HepG2 (cell line): ENCODE data around the gene TTC6. TPM values are rescaled to one million over a fixed set of nuclear protein-coding genes. Genes with fewer than 3 reads are reported as not detected.

Source experiments
- CBX1 ChIP-seq: IDR thresholded peaks from one replicate; pipeline ENCODE4 v1.6.1; 2016; ENCODE audit warnings: antibody characterized with exemption, low read depth
- FIP1L1 ChIP-seq: fragments of 200-400 bp; formaldehyde crosslinking; IDR thresholded peaks from 2 replicates; pipeline ENCODE4 v1.6.1; 2018; ENCODE audit warnings: low read depth, mild to moderate bottlenecking, low read length, moderate library complexity, borderline replicate concordance; ENCODE audit not compliant: insufficient read depth
- HNF4G ChIP-seq, 2 experiments: sonication (generic) in 1 of 2; formaldehyde crosslinking in 1 of 2; IDR thresholded peaks; 2 replicates each; pipeline versions ENCODE4 v1.4.0 to v1.6.1; 2011 to 2020; ENCODE audit warnings: borderline replicate concordance in 2 of 2, low read depth in 2 of 2, mild to moderate bottlenecking in 2 of 2, low read length in 1 of 2, missing genetic modification reagents in 1 of 2, moderate library complexity in 1 of 2
- KDM5B ChIP-seq: sonication (generic); formaldehyde crosslinking; IDR thresholded peaks from 2 replicates; pipeline ENCODE4 v1.4.0; 2020; ENCODE audit warnings: missing genetic modification reagents, mild to moderate bottlenecking, borderline replicate concordance
- NFE2L1 ChIP-seq: sonication (generic); formaldehyde crosslinking; IDR thresholded peaks from 2 replicates; pipeline ENCODE4 v1.4.0; 2020; ENCODE audit warnings: missing genetic modification reagents, mild to moderate bottlenecking, borderline replicate concordance
- POLR2G ChIP-seq: fragments of 200-400 bp; formaldehyde crosslinking; IDR thresholded peaks from 2 replicates; pipeline ENCODE4 v1.6.1; 2018; ENCODE audit warnings: mild to moderate bottlenecking, low read depth, low read length, moderate library complexity
- SP5 ChIP-seq: IDR thresholded peaks from 2 replicates; pipeline ENCODE4 v1.6.1; 2016; ENCODE audit warnings: low read depth, borderline replicate concordance
- TARDBP ChIP-seq: sonication (generic); formaldehyde crosslinking; IDR thresholded peaks from 2 replicates; pipeline ENCODE4 v1.8.0; 2022; ENCODE audit warnings: mild to moderate bottlenecking, missing genetic modification reagents
- ZBTB38 ChIP-seq: sonication (generic); formaldehyde crosslinking; IDR thresholded peaks from 2 replicates; pipeline ENCODE4 v1.5.1; 2020; ENCODE audit warnings: mild to moderate bottlenecking, missing genetic modification reagents
- ZKSCAN1 ChIP-seq: fragments of 150-350 bp; IDR thresholded peaks from 2 replicates; pipeline ENCODE4 v1.6.1; 2014; ENCODE audit warnings: low read length
- ZNF121 ChIP-seq: sonication (generic); formaldehyde crosslinking; IDR thresholded peaks from 2 replicates; pipeline ENCODE4 v1.5.0; 2020; ENCODE audit warnings: mild to moderate bottlenecking, missing genetic modification reagents
- ZNF484 ChIP-seq: sonication (generic); formaldehyde crosslinking; IDR thresholded peaks from 2 replicates; pipeline ENCODE4 v1.5.1; 2020; ENCODE audit warnings: mild to moderate bottlenecking, low read depth, missing genetic modification reagents, borderline replicate concordance
- ZNF496 ChIP-seq: sonication (generic); formaldehyde crosslinking; IDR thresholded peaks from 2 replicates; pipeline ENCODE4 v1.8.1; 2023; ENCODE audit warnings: mild to moderate bottlenecking, moderate library complexity, missing genetic modification reagents; ENCODE audit not compliant: insufficient replicate concordance
- ZNF672 ChIP-seq: sonication (generic); formaldehyde crosslinking; IDR thresholded peaks from 2 replicates; pipeline ENCODE4 v1.8.1; 2022; ENCODE audit warnings: missing genetic modification reagents
- ZNF746 ChIP-seq: sonication (generic); formaldehyde crosslinking; IDR thresholded peaks from 2 replicates; pipeline ENCODE4 v1.8.0; 2022; ENCODE audit warnings: mild to moderate bottlenecking, missing genetic modification reagents
- ZNF790 ChIP-seq: sonication (generic); formaldehyde crosslinking; IDR thresholded peaks from 2 replicates; pipeline ENCODE4 v1.8.0; 2022; ENCODE audit warnings: missing genetic modification reagents, mild to moderate bottlenecking, borderline replicate concordance
- ZSCAN21 ChIP-seq: sonication (generic); formaldehyde crosslinking; IDR thresholded peaks from 2 replicates; pipeline ENCODE4 v1.8.0; 2022; ENCODE audit warnings: mild to moderate bottlenecking, missing genetic modification reagents, moderate library complexity, borderline replicate concordance
- polyA plus RNA-seq, 8 experiments: library from polyadenylated mRNA; depleted of rRNA in 3 of 8; stranded (reverse) in 7 of 8; unstranded in 1 of 8; fragments of >200 nt; fragmentation: Illumina TruSeq in 4 of 8; extraction: Trizol in 4 of 8; gene quantifications; 2 replicates each; pipeline versions ENCODE4 v1.2.1 to v1.2.3, GENCODE V29; 2011 to 2016; ENCODE audit warnings: low read depth in 4 of 8, missing spikeins in 1 of 8, mixed read lengths in 1 of 8; ENCODE audit not compliant: insufficient read depth in 1 of 8
- total RNA-seq, 5 experiments: library from RNA; depleted of rRNA; stranded (reverse); fragments of >200 nt; fragmentation: Illumina TruSeq; extraction: Trizol; gene quantifications; 2 replicates each; pipeline ENCODE4 v1.2.3, GENCODE V29; 2016; ENCODE audit warnings: low read depth in 1 of 5
- TF ChIP-seq, protein P1 (sequence below): sonication (generic); formaldehyde crosslinking; IDR thresholded peaks from 2 replicates; pipeline ENCODE4 v1.5.1; 2020; ENCODE audit warnings: missing genetic modification reagents, mild to moderate bottlenecking, borderline replicate concordance
- TF ChIP-seq, protein P2 (sequence below): sonication (generic); formaldehyde crosslinking; IDR thresholded peaks from 2 replicates; pipeline ENCODE4 v1.5.0; 2020; ENCODE audit warnings: mild to moderate bottlenecking, missing genetic modification reagents
- TF ChIP-seq, protein P3 (sequence below): IDR thresholded peaks from 2 replicates; pipeline ENCODE4 v1.6.1; 2016
- TF ChIP-seq, protein P4 (sequence below): IDR thresholded peaks from 2 replicates; pipeline ENCODE4 v1.6.1; 2018; ENCODE audit warnings: missing genetic modification reagents, mild to moderate bottlenecking, missing compliant biosample characterization

TTC6 gene
- total and polyA plus RNA-seq, 2 of the 13 experiments (the other 11 are each of a cell fraction or from before 2014, with no cell fraction given), result 9.3 to 27.4 TPM

DNA sequence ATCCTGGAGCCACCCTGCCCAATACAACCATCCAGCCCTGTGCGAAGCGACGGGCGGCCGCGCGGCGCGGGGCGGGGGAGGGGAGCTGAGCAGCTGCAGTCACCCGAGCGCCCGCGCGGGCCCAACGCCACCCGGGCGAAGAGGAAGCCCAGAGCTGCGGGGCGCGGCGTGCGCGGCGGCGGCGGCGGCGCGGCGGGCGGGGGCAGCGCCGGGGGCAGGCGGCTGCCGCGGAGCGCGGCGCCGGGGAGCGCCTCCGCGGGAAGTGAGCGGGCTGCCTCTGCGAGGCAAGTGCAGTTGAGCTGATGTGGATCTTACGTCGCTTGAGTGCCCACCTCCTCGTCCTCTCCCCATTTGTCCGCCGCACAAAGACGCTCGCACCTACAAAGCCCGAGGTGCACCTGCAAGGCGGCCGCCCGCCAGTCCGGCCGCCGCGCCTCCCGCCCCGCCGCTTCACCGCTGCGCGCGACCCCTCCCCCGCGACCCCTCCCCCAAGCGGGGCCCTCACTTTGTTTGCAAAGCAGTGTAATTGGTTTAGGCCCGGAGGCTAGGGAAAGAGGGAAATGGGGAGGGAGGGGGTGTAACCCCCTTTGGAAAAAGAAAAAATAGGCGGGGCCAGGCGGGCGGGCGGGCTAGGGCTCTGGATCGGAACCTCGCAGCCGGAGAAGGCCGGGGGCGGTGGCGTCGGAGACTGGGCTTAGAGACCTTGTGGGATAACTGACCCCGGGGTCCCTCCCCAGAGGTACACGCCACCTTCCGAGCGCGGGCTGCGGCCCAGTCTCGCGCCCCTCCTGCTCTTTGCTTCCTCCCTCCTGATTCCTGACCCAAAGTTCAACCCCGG is at the start of gene TTC6, which contains the start of gene FOXA1 (continued):
- TF ChIP-seq, protein P1, sequence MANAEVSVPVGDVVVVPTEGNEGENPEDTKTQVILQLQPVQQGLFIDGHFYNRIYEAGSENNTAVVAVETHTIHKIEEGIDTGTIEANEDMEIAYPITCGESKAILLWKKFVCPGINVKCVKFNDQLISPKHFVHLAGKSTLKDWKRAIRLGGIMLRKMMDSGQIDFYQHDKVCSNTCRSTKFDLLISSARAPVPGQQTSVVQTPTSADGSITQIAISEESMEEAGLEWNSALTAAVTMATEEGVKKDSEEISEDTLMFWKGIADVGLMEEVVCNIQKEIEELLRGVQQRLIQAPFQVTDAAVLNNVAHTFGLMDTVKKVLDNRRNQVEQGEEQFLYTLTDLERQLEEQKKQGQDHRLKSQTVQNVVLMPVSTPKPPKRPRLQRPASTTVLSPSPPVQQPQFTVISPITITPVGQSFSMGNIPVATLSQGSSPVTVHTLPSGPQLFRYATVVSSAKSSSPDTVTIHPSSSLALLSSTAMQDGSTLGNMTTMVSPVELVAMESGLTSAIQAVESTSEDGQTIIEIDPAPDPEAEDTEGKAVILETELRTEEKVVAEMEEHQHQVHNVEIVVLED (CRISPR knock-in tag), result no peak; the same call in 1 of the 2 replicates
- TF ChIP-seq ZKSCAN1 (peak; percentile 44; the same call in 1 of the 2 replicates), POLR2G (peak; percentile 80), SP5 (CRISPR knock-in tag) (peak; percentile 69), KDM5B (CRISPR knock-in tag) (no peak), ZNF484 (0 out of 2 replicates have a peak, but pooled peaks have one; percentile 58), ZNF121 (CRISPR knock-in tag) (no peak), CBX1 (peak; percentile 35), NFE2L1 (CRISPR knock-in tag) (0 out of 2 replicates have a peak, but pooled peaks have one; percentile 27), HNF4G (IDR thresholded peaks at IDR 0.05; ENCODE audit: borderline replicate concordance, low read depth, low read length) (peak; percentile 48; the same call in 1 of the 2 replicates), HNF4G (CRISPR knock-in tag; IDR thresholded peaks at IDR 0.05; ENCODE audit: borderline replicate concordance, low read depth) (no peak), ZNF746 (no peak), ZNF672 (no peak), ZNF496 (CRISPR knock-in tag) (no peak), TARDBP (peak; percentile 81; the same call in 1 of the 2 replicates), FIP1L1 (no peak; the same call in 1 of the 2 replicates), ZNF790 (CRISPR knock-in tag) (no peak), ZSCAN21 (CRISPR knock-in tag) (peak; percentile 48; the same call in 1 of the 2 replicates), ZBTB38 (CRISPR knock-in tag) (no peak; the same call in 1 of the 2 replicates)
- TF ChIP-seq, protein P2, sequence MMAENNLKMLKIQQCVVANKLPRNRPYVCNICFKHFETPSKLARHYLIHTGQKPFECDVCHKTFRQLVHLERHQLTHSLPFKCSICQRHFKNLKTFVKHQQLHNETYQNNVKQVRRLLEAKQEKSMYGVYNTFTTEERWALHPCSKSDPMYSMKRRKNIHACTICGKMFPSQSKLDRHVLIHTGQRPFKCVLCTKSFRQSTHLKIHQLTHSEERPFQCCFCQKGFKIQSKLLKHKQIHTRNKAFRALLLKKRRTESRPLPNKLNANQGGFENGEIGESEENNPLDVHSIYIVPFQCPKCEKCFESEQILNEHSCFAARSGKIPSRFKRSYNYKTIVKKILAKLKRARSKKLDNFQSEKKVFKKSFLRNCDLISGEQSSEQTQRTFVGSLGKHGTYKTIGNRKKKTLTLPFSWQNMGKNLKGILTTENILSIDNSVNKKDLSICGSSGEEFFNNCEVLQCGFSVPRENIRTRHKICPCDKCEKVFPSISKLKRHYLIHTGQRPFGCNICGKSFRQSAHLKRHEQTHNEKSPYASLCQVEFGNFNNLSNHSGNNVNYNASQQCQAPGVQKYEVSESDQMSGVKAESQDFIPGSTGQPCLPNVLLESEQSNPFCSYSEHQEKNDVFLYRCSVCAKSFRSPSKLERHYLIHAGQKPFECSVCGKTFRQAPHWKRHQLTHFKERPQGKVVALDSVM (CRISPR knock-in tag), result peak; percentile 17; the same call in 1 of the 2 replicates
- TF ChIP-seq, protein P3, sequence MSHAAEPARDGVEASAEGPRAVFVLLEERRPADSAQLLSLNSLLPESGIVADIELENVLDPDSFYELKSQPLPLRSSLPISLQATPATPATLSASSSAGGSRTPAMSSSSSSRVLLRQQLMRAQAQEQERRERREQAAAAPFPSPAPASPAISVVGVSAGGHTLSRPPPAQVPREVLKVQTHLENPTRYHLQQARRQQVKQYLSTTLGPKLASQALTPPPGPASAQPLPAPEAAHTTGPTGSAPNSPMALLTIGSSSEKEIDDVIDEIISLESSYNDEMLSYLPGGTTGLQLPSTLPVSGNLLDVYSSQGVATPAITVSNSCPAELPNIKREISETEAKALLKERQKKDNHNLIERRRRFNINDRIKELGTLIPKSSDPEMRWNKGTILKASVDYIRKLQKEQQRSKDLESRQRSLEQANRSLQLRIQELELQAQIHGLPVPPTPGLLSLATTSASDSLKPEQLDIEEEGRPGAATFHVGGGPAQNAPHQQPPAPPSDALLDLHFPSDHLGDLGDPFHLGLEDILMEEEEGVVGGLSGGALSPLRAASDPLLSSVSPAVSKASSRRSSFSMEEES (CRISPR knock-in tag), result no peak; the same call in 1 of the 2 replicates
- TF ChIP-seq, protein P4, sequence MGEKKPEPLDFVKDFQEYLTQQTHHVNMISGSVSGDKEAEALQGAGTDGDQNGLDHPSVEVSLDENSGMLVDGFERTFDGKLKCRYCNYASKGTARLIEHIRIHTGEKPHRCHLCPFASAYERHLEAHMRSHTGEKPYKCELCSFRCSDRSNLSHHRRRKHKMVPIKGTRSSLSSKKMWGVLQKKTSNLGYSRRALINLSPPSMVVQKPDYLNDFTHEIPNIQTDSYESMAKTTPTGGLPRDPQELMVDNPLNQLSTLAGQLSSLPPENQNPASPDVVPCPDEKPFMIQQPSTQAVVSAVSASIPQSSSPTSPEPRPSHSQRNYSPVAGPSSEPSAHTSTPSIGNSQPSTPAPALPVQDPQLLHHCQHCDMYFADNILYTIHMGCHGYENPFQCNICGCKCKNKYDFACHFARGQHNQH (CRISPR knock-in tag), result no peak; the same call in 1 of the 2 replicates
